KOPT-K1 (cell line): ENCODE measurements around the gene ZNF397.
"Not testable (repeated sequence)": the region's sequence is repeated elsewhere in the genome, so short reads cannot be mapped to it uniquely, and the experiment has no call there.

Experiments used
- H3K27ac ChIP-seq: fragments of 200-600 bp; sonication (generic); 2 replicates; pipeline ENCODE4 v1.5.1; 2016; ENCODE audit warnings: antibody characterized with exemption, mild to moderate bottlenecking, low read depth, low read length; ENCODE audit not compliant: poor library complexity, severe bottlenecking
- H3K36me3 ChIP-seq: fragments of 200-600 bp; sonication (generic); 2 replicates; pipeline ENCODE4 v1.5.1; 2017; ENCODE audit warnings: antibody characterized with exemption, mild to moderate bottlenecking, low read length, moderate library complexity; ENCODE audit not compliant: insufficient read depth
- H3K9me3 ChIP-seq: fragments of 200-600 bp; sonication (generic); 2 replicates; pipeline ENCODE4 v1.5.1; 2017; ENCODE audit warnings: antibody characterized with exemption, low read length, mild to moderate bottlenecking; ENCODE audit not compliant: insufficient read depth, poor library complexity, severe bottlenecking

ZNF397 gene

DNA sequence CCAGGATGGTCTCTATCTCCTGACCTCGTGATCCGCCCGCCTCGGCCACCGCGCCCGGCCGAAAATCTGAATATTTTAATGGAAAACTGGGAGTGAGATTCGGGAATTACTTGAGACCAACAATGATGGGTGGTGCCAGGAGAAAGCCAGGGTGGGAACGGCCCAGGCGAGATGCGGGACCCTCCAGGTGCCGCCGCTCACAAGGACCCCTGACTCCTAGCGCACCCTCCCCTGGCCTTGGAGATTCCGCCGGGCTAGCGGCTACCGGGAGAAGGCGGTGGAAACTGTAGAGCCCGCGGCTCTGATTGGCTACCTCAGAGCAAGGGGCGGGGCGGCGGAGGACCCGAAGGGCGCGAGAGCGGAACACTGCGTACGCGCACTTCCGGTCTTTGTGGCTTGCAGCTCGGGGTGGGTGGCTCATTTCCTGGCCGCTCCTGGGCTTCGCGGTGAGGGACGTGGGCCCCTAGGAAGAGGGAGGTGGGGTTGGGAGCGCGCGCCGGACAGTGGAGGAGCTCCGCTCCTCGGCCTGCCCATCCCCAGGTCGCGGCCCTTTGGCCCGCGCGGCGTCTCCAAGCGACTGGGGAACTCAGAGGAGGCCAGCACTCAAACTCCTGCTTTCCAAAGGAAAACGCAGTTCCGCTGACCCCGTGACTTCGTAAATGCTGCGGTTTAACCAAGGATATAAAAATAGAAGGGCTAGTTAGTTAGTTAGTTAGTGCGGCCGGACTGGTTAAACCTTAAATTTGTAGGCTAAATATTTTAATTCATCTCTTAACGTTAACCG lies at the start of gene ZNF397:
TSS of gene ZNF397 (plus strand) at position 371 of the 784 bp plus-strand sequence. CDS start 1,437 bp downstream, outside the sequence.
- H3K27ac ChIP-seq, result peak within 1 kb of the TSS; percentile 92
- peaks cover 28% of the 10 kb centered on the region for H3K9me3 ChIP-seq
- H3K36me3 ChIP-seq, result peaks cover 37% of the 10 kb centered on the region

DNA sequence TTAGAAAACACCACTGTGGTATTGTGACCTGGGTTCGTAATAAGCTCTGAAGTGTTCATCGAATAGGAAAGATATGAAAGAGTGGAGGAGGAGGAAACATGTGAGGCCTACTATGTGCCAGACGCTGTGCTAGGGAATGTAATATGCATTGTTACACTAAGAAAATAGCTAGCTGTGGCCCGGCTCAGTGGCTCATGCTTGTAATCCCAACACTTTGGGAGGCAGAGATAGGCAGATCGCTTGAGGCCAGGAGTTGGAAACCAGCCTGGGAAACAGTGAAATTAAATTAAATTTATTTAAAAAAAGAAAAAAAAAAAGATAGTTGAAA lies 49.2 kb upstream of the ZNF397 start:
- no peak overlapping the region for H3K27ac ChIP-seq
- no peaks in the 10 kb centered on the region for H3K36me3 ChIP-seq
- H3K9me3 ChIP-seq, result no peaks in the 10 kb centered on the region

GRCh38 chr18:35192415-35192814 lies 48.4 kb upstream of the ZNF397 start:
- Histone ChIP-seq H3K36me3 (no peaks in the 10 kb centered on the region), H3K27ac (no peak overlapping the region), H3K9me3 (no peaks in the 10 kb centered on the region)

DNA sequence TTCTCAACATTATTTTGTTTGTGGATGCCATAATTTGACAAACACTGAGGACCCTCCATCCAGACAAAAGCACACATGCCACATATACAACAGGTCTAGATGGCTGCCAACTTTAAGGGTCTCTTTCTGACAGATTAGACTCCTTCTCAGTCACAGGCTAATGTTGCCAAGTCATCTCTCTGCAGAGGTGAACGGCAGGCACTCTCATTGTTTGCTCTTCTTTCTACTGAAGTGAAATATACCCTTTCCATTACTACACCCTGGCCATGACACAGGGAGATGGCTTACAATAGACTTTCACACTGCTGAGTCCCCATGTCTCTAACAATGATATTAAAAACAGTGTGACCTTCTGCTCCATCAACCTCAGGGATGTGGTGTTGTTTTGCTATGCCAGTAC lies 47.5 kb upstream of the ZNF397 start:
- no peaks in the 10 kb centered on the region for H3K9me3 ChIP-seq
- no peaks in the 10 kb centered on the region for H3K36me3 ChIP-seq

DNA sequence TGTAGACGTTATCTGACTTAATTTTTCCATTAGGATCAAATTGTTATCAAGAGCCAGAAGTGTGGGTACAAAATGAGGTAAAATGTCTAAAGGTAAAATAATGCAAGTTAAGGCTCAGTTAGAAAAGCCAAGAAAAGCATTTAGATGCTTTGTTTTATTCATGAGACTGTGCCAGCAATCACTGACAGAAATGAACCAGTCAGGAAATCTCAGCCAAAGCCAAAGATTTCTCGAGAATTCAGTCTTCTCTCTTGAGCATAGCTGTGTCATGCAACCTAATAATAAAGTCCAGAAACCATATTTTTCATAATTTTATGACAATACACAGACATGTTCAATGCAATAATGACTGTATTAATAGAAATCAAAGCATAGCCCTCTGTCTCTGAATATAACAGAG lies 43.5 kb upstream of the ZNF397 start:
- Histone ChIP-seq H3K9me3 (no peaks in the 10 kb centered on the region), H3K36me3 (no peaks in the 10 kb centered on the region), H3K27ac (no peak overlapping the region)

More for the DNA sequence above, 47.5 kb upstream of the ZNF397 start:
- no peak overlapping the region for H3K27ac ChIP-seq

- Histone ChIP-seq H3K9me3 (no peaks in the 10 kb centered on the region), H3K27ac (no peak overlapping the region), H3K36me3 (no peaks in the 10 kb centered on the region)
These were observed 39.4 kb upstream of the ZNF397 start for GRCh38 chr18:35201256-35201931.

GRCh38 chr18:35203067-35203466 lies 37.8 kb upstream of the ZNF397 start:
- H3K36me3 ChIP-seq, result no peaks in the 10 kb centered on the region
- H3K27ac ChIP-seq, result no peak overlapping the region

GRCh38 chr18:35205199-35205712 lies 35.6 kb upstream of the ZNF397 start:
- H3K9me3 ChIP-seq, result no peaks in the 10 kb centered on the region
- no peak overlapping the region for H3K27ac ChIP-seq
- H3K36me3 ChIP-seq, result no peaks in the 10 kb centered on the region

More at GRCh38 chr18:35203067-35203466, 37.8 kb upstream of the ZNF397 start:
- H3K9me3 ChIP-seq, result no peaks in the 10 kb centered on the region

DNA sequence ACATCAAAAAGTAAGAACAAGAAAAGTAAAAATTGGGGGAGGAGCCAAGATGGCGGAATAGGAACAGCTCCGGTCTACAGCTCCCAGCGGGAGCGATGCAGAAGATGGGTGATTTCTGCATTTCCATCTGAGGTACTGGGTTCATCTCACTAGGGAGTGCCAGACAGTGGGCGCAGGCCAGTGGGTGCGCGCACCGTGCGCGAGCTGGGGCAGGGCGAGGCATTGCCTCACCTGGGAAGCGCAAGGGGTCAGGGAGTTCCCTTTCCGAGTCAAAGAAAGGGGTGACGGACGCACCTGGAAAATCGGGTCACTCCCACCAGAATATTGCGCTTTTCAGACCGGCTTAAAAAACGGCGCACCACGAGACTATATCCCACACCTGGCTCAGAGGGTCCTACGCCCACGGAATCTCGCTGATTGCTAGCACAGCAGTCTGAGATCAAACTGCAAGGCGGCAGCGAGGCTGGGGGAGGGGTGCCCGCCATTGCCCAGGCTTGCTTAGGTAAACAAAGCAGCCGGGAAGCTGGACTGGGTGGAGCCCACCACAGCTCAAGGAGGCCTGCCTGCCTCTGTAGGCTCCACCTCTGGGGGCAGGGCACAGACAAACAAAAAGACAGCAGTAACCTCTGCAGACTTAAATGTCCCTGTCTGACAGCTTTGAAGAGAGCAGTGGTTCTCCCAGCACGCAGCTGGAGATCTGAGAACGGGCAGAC lies 34.9 kb upstream of the ZNF397 start:
- H3K36me3 ChIP-seq, H3K27ac ChIP-seq, H3K9me3 ChIP-seq: not testable (repeated sequence)

DNA sequence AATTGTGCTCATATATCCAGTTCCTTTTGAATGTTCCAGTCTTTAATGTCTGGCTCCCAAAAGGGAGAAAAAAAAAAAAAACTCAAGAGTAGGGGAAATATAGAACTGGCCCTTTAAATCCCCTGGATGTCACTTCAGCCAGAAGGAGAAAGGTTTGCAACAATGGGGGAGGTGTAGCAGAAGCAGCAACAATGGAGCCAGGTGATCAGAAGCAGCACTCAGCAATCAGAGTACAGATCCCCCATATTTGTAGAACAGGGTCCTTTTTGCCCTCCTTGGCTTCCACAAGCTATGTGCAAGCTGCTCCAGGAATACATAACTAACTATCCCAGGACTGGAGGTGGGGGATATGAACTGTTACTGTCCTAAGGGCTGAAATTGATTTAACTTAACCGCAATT lies 25.8 kb upstream of the ZNF397 start:
- H3K27ac ChIP-seq, result no peak overlapping the region
- no peaks in the 10 kb centered on the region for H3K9me3 ChIP-seq
- no peaks in the 10 kb centered on the region for H3K36me3 ChIP-seq

DNA sequence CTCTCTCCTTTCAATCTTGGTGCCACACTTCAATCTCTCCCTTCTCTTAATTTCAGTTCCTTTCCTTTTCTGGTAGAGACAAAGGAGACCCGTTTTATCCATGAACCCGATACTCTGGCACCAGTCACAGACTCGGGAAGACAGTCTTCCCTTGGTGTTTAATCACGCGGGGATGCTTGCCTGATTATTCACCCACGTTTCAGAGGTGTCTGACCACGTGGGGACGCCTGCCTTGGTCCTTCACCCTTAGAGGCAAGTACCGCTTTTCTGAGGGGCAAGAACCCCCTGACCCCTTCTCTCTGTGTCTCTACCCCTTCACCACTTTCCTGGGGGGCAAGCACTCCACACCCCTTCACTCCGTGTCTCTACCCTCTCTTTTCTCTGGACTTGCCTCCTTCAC lies 24.2 kb upstream of the ZNF397 start:
- not testable (repeated sequence) for H3K36me3 ChIP-seq, H3K27ac ChIP-seq, H3K9me3 ChIP-seq

GRCh38 chr18:35219331-35219730 lies 21.5 kb upstream of the ZNF397 start:
- not testable (repeated sequence) for H3K9me3 ChIP-seq, H3K36me3 ChIP-seq, H3K27ac ChIP-seq

DNA sequence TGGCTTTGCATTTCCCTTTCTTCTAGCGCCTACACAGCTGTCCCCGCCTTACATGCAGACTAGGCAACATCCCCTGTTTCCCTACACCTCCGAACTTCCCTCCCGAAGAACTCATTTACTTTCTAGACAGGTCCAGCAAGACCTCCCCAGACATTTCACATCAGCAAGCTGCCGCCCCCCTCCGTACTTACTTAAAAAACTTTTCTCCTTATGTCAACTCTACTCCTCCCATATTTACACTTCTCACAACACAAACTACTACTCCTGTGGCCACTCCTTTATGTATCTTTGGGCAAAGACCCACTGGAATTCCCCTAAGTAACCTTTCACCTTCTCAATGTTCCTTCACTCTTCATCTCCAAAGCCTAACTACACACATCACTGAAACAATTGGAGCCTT lies 20.4 kb upstream of the ZNF397 start:
- H3K9me3 ChIP-seq, result no peaks in the 10 kb centered on the region
- H3K27ac ChIP-seq, result no peak overlapping the region
- no peaks in the 10 kb centered on the region for H3K36me3 ChIP-seq

DNA sequence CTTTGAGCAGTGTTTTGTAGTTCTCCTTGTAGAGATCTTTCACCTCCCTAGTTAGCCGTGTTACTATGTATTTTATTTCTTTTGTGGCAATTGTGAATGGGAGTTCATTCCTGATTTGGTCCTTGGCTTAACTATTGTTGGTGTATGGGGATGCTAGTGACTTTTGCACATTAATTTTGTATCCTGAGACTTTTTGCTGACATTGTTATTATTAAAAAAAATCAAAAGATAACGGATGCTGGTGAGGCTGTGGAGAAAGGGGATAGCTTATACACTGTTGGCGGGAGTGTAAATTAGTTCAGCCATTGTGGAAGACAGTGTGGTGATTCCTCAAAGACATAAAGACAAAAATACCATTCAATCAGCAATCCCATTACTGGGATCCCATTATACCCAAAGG lies 17.0 kb upstream of the ZNF397 start:
- Histone ChIP-seq H3K9me3 (no peaks in the 10 kb centered on the region), H3K27ac (no peak overlapping the region), H3K36me3 (no peaks in the 10 kb centered on the region)

DNA sequence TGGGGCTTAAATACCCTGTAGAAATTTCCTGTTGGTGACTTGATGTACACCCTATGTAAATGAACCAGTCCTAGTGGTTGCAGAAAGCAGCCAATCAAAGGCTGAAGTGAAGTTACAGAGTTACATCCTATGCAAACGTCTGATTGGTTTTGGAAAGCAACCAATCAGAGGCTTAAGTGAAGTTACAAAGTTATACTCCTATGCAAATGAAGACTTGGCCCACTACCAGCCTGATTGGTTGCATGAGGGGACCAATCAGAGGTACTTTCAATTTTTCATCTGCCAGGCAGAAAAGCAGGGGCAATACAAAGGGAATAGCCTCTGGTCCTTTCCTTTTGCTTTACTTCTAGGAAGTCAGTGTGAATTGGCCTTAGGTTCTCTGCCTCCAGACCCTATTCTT lies 13.6 kb upstream of the ZNF397 start:
- Histone ChIP-seq H3K27ac (no peak overlapping the region), H3K36me3 (no peaks in the 10 kb centered on the region), H3K9me3 (no peaks in the 10 kb centered on the region)
